B cell (primary cell): ENCODE data around the gene LCN10. TPM values are rescaled to one million over a fixed set of nuclear protein-coding genes. Genes with fewer than 3 reads are reported as not detected.

ENCODE experiments used
- ATAC-seq: fragments of 200-7000 bp; cut with Tn5 transposase; one replicate; pipeline ENCODE4 v1.10.0; 2021; ENCODE audit warnings: low read depth, mild to moderate bottlenecking, moderate number of reproducible peaks, moderate library complexity
- CTCF ChIA-PET: fragments of 350-600 bp; sonication (Branson Sonifier 250); formaldehyde crosslinking; loops from one replicate; lab custom pipeline; 2021; ENCODE audit warnings: antibody characterized with exemption, inconsistent platforms; lab: Charles Lee
- POLR2A ChIA-PET: fragments of 350-600 bp; sonication (Branson Sonifier 250); formaldehyde crosslinking; loops from one replicate; lab custom pipeline; 2021; ENCODE audit warnings: antibody characterized with exemption; lab: Charles Lee
- DNase-seq: peaks from one replicate; pipeline ENCODE4 v3.0.0; 2013
- H2AFZ ChIP-seq: 2 replicates; pipeline ENCODE4 v1.6.1; 2012; ENCODE audit warnings: mild to moderate bottlenecking, low read depth, low read length; ENCODE audit not compliant: insufficient read depth, poor library complexity, severe bottlenecking
- H3K27ac ChIP-seq, 2 donors: 1 replicate in 1 of 2; 2 replicates in 1 of 2; pipeline ENCODE4 v1.5.1; 2012 to 2013; ENCODE audit warnings: low read length in 2 of 2, mild to moderate bottlenecking in 2 of 2, moderate library complexity in 1 of 2
- H3K27me3 ChIP-seq, 4 experiments: fragments of 200-600 bp in 1 of 4; sonication (generic) in 1 of 4; replicated peaks in 1 of 4; 1 replicate in 2 of 4; 2 replicates in 2 of 4; pipeline versions ENCODE4 v1.6.1 to v1.7.0; 2013 to 2016; ENCODE audit warnings: low read length in 3 of 4, mild to moderate bottlenecking in 2 of 4, mixed read lengths in 1 of 4, moderate library complexity in 1 of 4; ENCODE audit not compliant: insufficient read depth in 4 of 4, control insufficient read depth in 3 of 4; ENCODE audit errors: control extremely low read depth in 1 of 4
- H3K36me3 ChIP-seq, 2 experiments: replicated peaks in 1 of 2; 1 replicate in 1 of 2; 2 replicates in 1 of 2; pipeline versions ENCODE4 v1.6.1 to v1.7.1; 2013; ENCODE audit warnings: low read length in 1 of 2; ENCODE audit not compliant: insufficient read depth in 2 of 2, control insufficient read depth in 1 of 2; ENCODE audit errors: control extremely low read depth in 1 of 2, extremely low read depth in 1 of 2
- H3K4me1 ChIP-seq, 2 donors: fragments of 200-600 bp in 1 of 2; sonication (generic) in 1 of 2; 1 replicate in 1 of 2; 2 replicates in 1 of 2; pipeline versions ENCODE4 v1.5.1 to v1.6.1; 2013 to 2017; ENCODE audit warnings: low read length in 2 of 2; ENCODE audit not compliant: control insufficient read depth in 2 of 2, insufficient read depth in 2 of 2
- H3K4me2 ChIP-seq: replicated peaks from 2 replicates; pipeline ENCODE3; 2012; ENCODE audit warnings: mild to moderate bottlenecking, low read depth, low read length; ENCODE audit not compliant: poor library complexity, severe bottlenecking
- H3K4me3 ChIP-seq, 5 experiments: fragments of 200-600 bp in 1 of 5; sonication (generic) in 1 of 5; 1 replicate in 3 of 5; 2 replicates in 2 of 5; pipeline versions ENCODE4 v1.5.1 to v1.7.0; 2011 to 2016; ENCODE audit warnings: low read length in 4 of 5, mild to moderate bottlenecking in 4 of 5, low read depth in 2 of 5, control low read depth in 1 of 5, moderate library complexity in 1 of 5; ENCODE audit not compliant: insufficient read depth in 1 of 5; ENCODE audit errors: control extremely low read depth in 1 of 5, extremely low read depth in 1 of 5
- H3K79me2 ChIP-seq: fragments of 200-600 bp; sonication (generic); one replicate; pipeline ENCODE4 v1.6.0; 2016; ENCODE audit warnings: low read length; ENCODE audit not compliant: control insufficient read depth, insufficient read depth
- H3K9ac ChIP-seq: fragments of 200-600 bp; sonication (generic); 2 replicates; pipeline ENCODE4 v1.6.1; 2017; ENCODE audit warnings: mild to moderate bottlenecking, low read length, moderate library complexity
- H3K9me3 ChIP-seq, 3 donors: one replicate each; pipeline versions ENCODE4 v1.6.1 to v1.7.1; 2013; ENCODE audit warnings: low read length in 2 of 3; ENCODE audit not compliant: control insufficient read depth in 2 of 3, insufficient read depth in 1 of 3; ENCODE audit errors: control extremely low read depth in 1 of 3
- H4K20me1 ChIP-seq: 2 replicates; pipeline ENCODE4 v1.6.0; 2012; ENCODE audit warnings: mild to moderate bottlenecking, low read length; ENCODE audit not compliant: insufficient read depth, control insufficient read depth, poor library complexity, severe bottlenecking
- H3K27ac Mint-ChIP-seq: one replicate; pipeline ENCODE4 v1.8.0; 2021; ENCODE audit warnings: mixed read lengths
- H3K27me3 Mint-ChIP-seq: one replicate; pipeline ENCODE4 v1.8.0; 2021; ENCODE audit warnings: mixed read lengths
- H3K4me1 Mint-ChIP-seq: one replicate; pipeline ENCODE4 v1.8.0; 2021; ENCODE audit warnings: mixed read lengths
- H3K4me3 Mint-ChIP-seq: one replicate; pipeline ENCODE4 v1.8.0; 2021; ENCODE audit warnings: mixed read lengths
- H3K9me3 Mint-ChIP-seq: one replicate; pipeline ENCODE4 v1.8.0; 2022; ENCODE audit warnings: mixed read lengths; ENCODE audit not compliant: insufficient read depth
- CTCF ChIP-seq: fragments of 200-600 bp; IDR thresholded peaks from one replicate; pipeline ENCODE4 v1.8.0; 2022; ENCODE audit warnings: antibody characterized with exemption, mild to moderate bottlenecking
- EZH2 ChIP-seq: IDR thresholded peaks from 2 replicates; pipeline ENCODE4 v1.6.1; 2012; ENCODE audit warnings: borderline replicate concordance, low read depth, mild to moderate bottlenecking, moderate library complexity, low read length; ENCODE audit not compliant: insufficient read depth, poor library complexity, severe bottlenecking
- WGBS: methylation state at CpG from one replicate; pipeline ENCODE4 v1.1.5; 2013; ENCODE audit warnings: missing lambda C conversion rate; ENCODE audit not compliant: insufficient coverage; 5-methylcytosine and 5-hydroxymethylcytosine counted together
- intact Hi-C: fragments of 100-400 bp; cut with micrococcal nuclease; formaldehyde crosslinking; loops from one replicate; pipeline ENCODE4 v1.10.0; 2022
- polyA plus RNA-seq: library from polyadenylated mRNA; depleted of rRNA; stranded (reverse); fragments of >200 nt; gene quantifications from 2 replicates; pipeline ENCODE4 v1.2.3, GENCODE V29; 2012
- total RNA-seq, 2 donors: library from RNA; stranded (reverse); fragments of 120-200 nt in 1 of 2; gene quantifications; 1 replicate in 1 of 2; 2 replicates in 1 of 2; pipeline versions ENCODE4 v1.2.3 to v1.2.4, GENCODE V29; 2013 to 2022

LCN10 gene
- total and polyA plus RNA-seq, 2 donors (not counting 1 experiment from before 2014, with no cell fraction given): 76.3 to 93.0 TPM

GRCh38 chr9:136751244-136751643 is 8.5 kb upstream of the LCN10 start:
- no peak overlapping the region for H3K4me2 ChIP-seq
- H3K4me1 Mint-ChIP-seq: peaks cover 60% of the 10 kb centered on the region
- no peak overlapping the region for H3K9ac ChIP-seq
- H3K4me3 ChIP-seq: no peak overlapping the region
- H3K9me3 Mint-ChIP-seq: peaks cover 5% of the 10 kb centered on the region
- TF ChIP-seq CTCF: no peak
- TF ChIP-seq EZH2: no peak
- H3K9me3 ChIP-seq: peaks cover 4 to 51% (median 28%) of the 10 kb centered on the region in 3 donors
- peaks cover 49 to 73% of the 10 kb centered on the region in 2 donors for H3K4me1 ChIP-seq
- no peaks in the 10 kb centered on the region for H4K20me1 ChIP-seq
- H3K27ac Mint-ChIP-seq: peak overlapping the region; percentile 96
- ChIA-PET POLR2A (interaction anchor here (2.2 to 5.9 kb wide), 2 partner anchors 10 to 22 kb away, joined by 9 to 60 read pairs; no protein-coding TSS in a partner anchor), CTCF (interaction anchor here (4.3 kb wide), 1 partner anchor 23 kb away, joined by 47 read pairs; no protein-coding TSS in a partner anchor)
- H3K79me2 ChIP-seq: no peaks in the 10 kb centered on the region
- H3K36me3 ChIP-seq: no peaks in the 10 kb centered on the region
- H2AFZ ChIP-seq: no peak overlapping the region
- H3K4me3 Mint-ChIP-seq: no peak overlapping the region
- ATAC-seq (no peak), DNase-seq (no peak)
- WGBS: no CpG with 5 or more reads among the region's 1 CpG
- H3K27ac ChIP-seq: no peak overlapping the region
- H3K27me3 Mint-ChIP-seq: no peaks in the 10 kb centered on the region
- H3K27me3 ChIP-seq: no peaks in the 10 kb centered on the region
- intact Hi-C loops: loop anchor here (10.0 kb wide), 1 partner anchor 206 kb away; the partner anchor contains the start of gene NOTCH1

GRCh38 chr9:136750526-136750925 is 7.8 kb upstream of the LCN10 start:
- Mint-ChIP-seq H3K27me3 (no peaks in the 10 kb centered on the region), H3K27ac (peak overlapping the region; percentile 96), H3K4me3 (peak overlapping the region; percentile 75), H3K9me3 (peaks cover 5% of the 10 kb centered on the region), H3K4me1 (peaks cover 59% of the 10 kb centered on the region)
- Histone ChIP-seq H4K20me1 (no peaks in the 10 kb centered on the region), H3K36me3 (no peaks in the 10 kb centered on the region), H3K27me3 (no peaks in the 10 kb centered on the region), H3K79me2 (no peaks in the 10 kb centered on the region), H2AFZ (no peak overlapping the region), H3K4me3 (no peak overlapping the region), H3K27ac (peak overlapping the region; percentile 71 to 83), H3K4me1 (peaks cover 49 to 72% of the 10 kb centered on the region in 2 donors), H3K4me2 (peak overlapping the region; percentile 52), H3K9ac (no peak overlapping the region), H3K9me3 (peaks cover 4 to 44% (median 26%) of the 10 kb centered on the region in 3 donors)
- TF ChIP-seq CTCF: no peak
- no peak for TF ChIP-seq EZH2
- DNase-seq: no peak
- WGBS: 65% methylated on average over 2 of the region's 2 CpGs
- no peak for ATAC-seq
- intact Hi-C loops: loop anchor here (1.0 to 10.0 kb wide), 2 partner anchors 8 to 206 kb away; partner anchors contain the start of genes LCN8 and NOTCH1
- CTCF ChIA-PET: interaction anchor here (1.3 to 4.3 kb wide), 4 partner anchors 7 to 22 kb away, joined by 3 to 47 read pairs (median 18); partner anchors contain the start of gene LCN8
- POLR2A ChIA-PET: interaction anchor here (2.2 to 5.9 kb wide), 3 partner anchors 8 to 22 kb away, joined by 9 to 60 read pairs (median 39); partner anchors contain the start of gene LCN8
